Measurements from ENCODE around the gene GOLGA6L7. TPM values are rescaled to one million over a fixed set of nuclear protein-coding genes. Genes with fewer than 3 reads are reported as not detected.

GOLGA6L7 gene
- total and polyA plus RNA-seq, 10 donors, result not detected

DNA sequence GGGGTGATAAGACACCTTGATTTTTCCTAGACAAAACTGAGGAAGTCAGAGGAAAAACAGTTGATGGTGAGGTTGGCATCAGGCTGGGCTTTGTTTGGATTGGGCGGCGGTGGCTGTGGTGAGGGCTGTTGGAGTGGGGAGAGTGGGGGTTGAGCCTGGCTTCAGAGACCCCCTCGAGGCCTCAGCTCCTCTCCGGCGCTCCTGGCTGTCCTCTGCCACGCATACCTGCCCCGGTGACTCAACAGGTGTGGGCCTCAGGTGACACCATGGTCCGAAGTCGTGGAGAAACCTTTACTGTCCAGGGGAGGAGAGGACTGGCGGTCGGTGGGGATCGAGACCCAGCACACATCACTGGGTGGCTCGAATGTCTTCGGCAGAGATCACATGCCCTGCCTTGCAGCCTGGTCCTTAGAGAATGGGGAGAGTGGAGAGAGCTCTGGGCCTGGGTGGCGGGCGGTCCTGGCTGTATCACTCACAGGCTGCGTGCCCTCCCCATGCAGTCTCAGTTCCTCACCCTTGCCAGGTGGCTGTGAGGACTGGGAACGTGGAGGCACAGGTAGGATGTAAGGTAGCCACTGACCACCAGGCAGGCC is 40.0 kb upstream of the GOLGA6L7 start:
- Histone ChIP-seq H3K27ac (peak overlapping the region in 2 of 8 donors; percentile 76 to 78), H3K4me3 (no peak overlapping the region), H3K9me3 (no peaks in the 10 kb centered on the region), H3K36me3 (no peaks in the 10 kb centered on the region), H3K4me1 (peaks cover 0 to 36% (median 19%) of the 10 kb centered on the region in 6 donors), H3K27me3 (replicated peaks in 1 of 7) (peaks cover 0 to 37% (median 18%) of the 10 kb centered on the region in 7 donors)
- intact Hi-C loops (cut with DNase I; ENCODE audit: low total_unique reads), result no loop called here
- 88 to 91% (median 90%) methylated on average over 16 to 18 of the region's 18 CpGs for WGBS, 5 donors
- TF ChIP-seq POLR2A (IDR thresholded peaks at IDR 0.05) (no peak), POLR2AphosphoS5 (IDR thresholded peaks at IDR 0.05) (no peak)
- TF ChIP-seq, protein P1, sequence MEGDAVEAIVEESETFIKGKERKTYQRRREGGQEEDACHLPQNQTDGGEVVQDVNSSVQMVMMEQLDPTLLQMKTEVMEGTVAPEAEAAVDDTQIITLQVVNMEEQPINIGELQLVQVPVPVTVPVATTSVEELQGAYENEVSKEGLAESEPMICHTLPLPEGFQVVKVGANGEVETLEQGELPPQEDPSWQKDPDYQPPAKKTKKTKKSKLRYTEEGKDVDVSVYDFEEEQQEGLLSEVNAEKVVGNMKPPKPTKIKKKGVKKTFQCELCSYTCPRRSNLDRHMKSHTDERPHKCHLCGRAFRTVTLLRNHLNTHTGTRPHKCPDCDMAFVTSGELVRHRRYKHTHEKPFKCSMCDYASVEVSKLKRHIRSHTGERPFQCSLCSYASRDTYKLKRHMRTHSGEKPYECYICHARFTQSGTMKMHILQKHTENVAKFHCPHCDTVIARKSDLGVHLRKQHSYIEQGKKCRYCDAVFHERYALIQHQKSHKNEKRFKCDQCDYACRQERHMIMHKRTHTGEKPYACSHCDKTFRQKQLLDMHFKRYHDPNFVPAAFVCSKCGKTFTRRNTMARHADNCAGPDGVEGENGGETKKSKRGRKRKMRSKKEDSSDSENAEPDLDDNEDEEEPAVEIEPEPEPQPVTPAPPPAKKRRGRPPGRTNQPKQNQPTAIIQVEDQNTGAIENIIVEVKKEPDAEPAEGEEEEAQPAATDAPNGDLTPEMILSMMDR (IDR thresholded peaks at IDR 0.05 in 8 of 11, conservative IDR thresholded peaks at IDR 0.05 in 3 of 11), result no peak
- DNase-seq, result peak; percentile 66

DNA sequence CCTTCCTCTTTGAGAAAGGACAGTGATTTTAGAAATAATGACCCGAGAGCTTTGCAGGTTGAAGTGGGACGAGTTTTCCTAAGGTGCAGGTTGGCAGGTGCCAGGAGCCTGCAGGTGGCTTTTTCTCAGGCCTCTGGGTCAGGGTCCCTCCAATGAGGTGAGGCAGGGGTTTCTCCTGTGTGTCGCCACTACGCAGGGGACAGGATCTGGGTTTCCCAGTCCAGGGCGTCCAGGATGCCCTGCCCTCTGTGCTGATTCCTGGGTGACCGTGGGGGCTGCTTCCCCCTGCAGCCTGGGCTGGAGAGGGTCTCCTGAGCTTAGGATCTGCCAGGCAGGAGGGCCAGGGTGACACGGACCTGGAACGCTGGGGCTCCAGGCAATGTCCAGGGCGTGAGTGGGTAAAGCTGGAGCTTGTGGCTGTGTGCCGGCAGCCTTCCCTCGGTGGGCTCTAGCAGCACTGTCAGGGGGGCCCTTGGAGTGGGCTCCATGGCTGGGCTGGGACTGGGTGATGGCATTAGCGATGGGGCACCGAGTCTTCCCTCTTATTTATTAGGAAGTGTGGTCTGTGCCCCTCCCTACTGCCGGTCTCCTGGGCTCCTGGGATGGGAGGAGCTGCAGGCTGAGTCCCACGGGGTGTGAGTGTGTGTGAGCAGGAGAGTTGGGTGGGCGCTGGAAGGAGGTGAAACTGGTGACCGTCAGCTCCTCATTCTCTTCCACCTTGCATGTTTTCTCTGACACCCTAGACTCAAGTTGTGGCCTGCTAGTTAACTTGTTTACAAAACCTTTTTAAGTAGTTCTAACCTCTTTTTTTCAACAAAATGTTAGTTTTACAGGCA is 39.1 kb upstream of the GOLGA6L7 start:
- DNase-seq, result peak; percentile 45
- H3K27me3 ChIP-seq (replicated peaks in 1 of 7), result peaks cover 0 to 37% (median 18%) of the 10 kb centered on the region in 7 donors
- intact Hi-C loops (cut with DNase I; ENCODE audit: low total_unique reads), result no loop called here
- 78 to 90% (median 80%) methylated on average over 16 to 17 of the region's 17 CpGs for WGBS, 5 donors
- no peak for TF ChIP-seq POLR2A (IDR thresholded peaks at IDR 0.05)
- no peak for TF ChIP-seq POLR2AphosphoS5 (IDR thresholded peaks at IDR 0.05)
- TF ChIP-seq, protein P1 (IDR thresholded peaks at IDR 0.05 in 8 of 11, conservative IDR thresholded peaks at IDR 0.05 in 3 of 11), result no peak
- no peaks in the 10 kb centered on the region for H3K9me3 ChIP-seq
- peak overlapping the region in 2 of 8 donors; percentile 72 to 78 for H3K27ac ChIP-seq
- peak overlapping the region in 4 of 8 donors; percentile 48 to 75 (median 54) for H3K4me3 ChIP-seq
- H3K36me3 ChIP-seq, result no peaks in the 10 kb centered on the region
- H3K4me1 ChIP-seq, result peaks cover 0 to 36% (median 19%) of the 10 kb centered on the region in 6 donors

DNA sequence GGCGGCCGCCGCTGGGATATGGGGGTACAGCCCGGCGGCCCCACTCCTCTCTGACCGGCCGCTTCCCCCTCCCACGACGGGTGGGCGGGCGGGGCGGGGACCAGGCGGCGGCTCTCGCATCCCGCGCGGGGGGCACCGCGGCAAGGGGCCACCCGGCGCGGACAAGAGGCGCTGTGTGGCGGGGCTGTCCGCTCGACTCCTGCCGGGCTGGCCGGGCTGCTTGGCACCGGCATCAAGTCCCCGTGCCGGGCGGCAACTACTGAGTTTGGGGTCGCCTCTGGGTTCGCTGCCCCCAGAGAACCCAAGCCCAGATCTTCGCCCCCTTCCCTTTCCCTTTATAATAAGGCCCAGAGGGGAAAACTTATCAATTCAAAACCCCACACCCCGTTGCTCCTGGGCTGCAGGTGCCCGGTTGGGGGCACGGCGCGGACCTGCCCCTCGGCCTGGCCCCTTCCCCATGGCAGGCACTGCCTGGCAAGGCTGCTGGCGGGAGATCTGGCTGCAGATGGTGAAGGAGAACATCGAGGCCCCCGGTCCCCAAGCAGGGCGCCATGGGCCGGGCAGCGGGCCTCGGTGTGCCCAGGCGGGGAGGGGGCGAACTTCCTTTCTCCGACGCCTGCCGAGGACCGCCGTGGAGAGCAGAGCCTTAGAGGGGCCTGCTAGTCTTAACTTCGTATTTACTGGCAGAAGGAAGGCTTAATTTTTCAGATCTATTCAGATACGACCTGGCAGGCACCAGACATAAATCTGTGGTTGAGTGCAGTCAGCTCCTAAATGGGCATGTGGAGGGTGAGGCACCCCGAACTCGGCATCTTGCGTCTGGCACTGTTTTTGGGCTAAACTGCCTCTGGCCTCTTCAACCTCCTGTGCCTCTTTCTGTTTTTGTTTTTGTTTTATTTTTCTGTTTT is 38.2 kb upstream of the GOLGA6L7 start:
- 12 to 21% (median 15%) methylated on average over 32 to 61 of the region's 61 CpGs for WGBS, 5 donors
- Histone ChIP-seq H3K4me1 (peaks cover 0 to 36% (median 19%) of the 10 kb centered on the region in 6 donors), H3K36me3 (no peaks in the 10 kb centered on the region), H3K4me3 (peak overlapping the region; percentile 35 to 75 (median 49)), H3K27me3 (replicated peaks in 1 of 7) (peaks cover 0 to 37% (median 18%) of the 10 kb centered on the region in 7 donors), H3K9me3 (no peaks in the 10 kb centered on the region), H3K27ac (peak overlapping the region in 5 of 8 donors; percentile 20 to 78 (median 67))
- intact Hi-C loops (cut with DNase I; ENCODE audit: low total_unique reads), result no loop called here
- TF ChIP-seq, protein P1 (IDR thresholded peaks at IDR 0.05 in 8 of 11, conservative IDR thresholded peaks at IDR 0.05 in 3 of 11), result no peak
- TF ChIP-seq POLR2AphosphoS5 (IDR thresholded peaks at IDR 0.05) (no peak), POLR2A (IDR thresholded peaks at IDR 0.05) (no peak)
- no peak for DNase-seq

All from spleen (tissue), 11 donors.